Progenitor cell of endocrine pancreas (in vitro differentiated cells): Measurements from ENCODE around the gene ADGRB2. TPM values are rescaled to one million over a fixed set of nuclear protein-coding genes. Genes with fewer than 3 reads are reported as not detected.

Experiments
- DNase-seq: peaks from one replicate; pipeline ENCODE4 v3.0.0; 2021; ENCODE audit warnings: low spot score; ENCODE audit not compliant: unreplicated experiment
- H3K27ac Mint-ChIP-seq: 2 replicates; pipeline ENCODE4 v1.8.0; 2021; ENCODE audit warnings: mild to moderate bottlenecking, moderate library complexity, mixed read lengths
- H3K27me3 Mint-ChIP-seq: 2 replicates; pipeline ENCODE4 v1.8.0; 2021; ENCODE audit warnings: mixed read lengths
- H3K36me3 Mint-ChIP-seq: 2 replicates; pipeline ENCODE4 v1.8.0; 2022; ENCODE audit warnings: mixed read lengths; ENCODE audit not compliant: insufficient read depth
- H3K4me1 Mint-ChIP-seq: 2 replicates; pipeline ENCODE4 v1.8.0; 2021; ENCODE audit warnings: low read depth, mixed read lengths
- H3K4me3 Mint-ChIP-seq: 2 replicates; pipeline ENCODE4 v1.8.0; 2021; ENCODE audit warnings: low read depth, mild to moderate bottlenecking, moderate library complexity, mixed read lengths
- H3K9me3 Mint-ChIP-seq: 2 replicates; pipeline ENCODE4 v1.8.0; 2021; ENCODE audit warnings: low read depth, mixed read lengths
- CTCF ChIP-seq: fragments of 200-600 bp; sonication (generic); IDR thresholded peaks from one replicate; pipeline ENCODE4 v1.5.0; 2021; ENCODE audit warnings: antibody characterized with exemption, mild to moderate bottlenecking; ENCODE audit not compliant: unreplicated experiment
- long read RNA-seq: library from polyadenylated mRNA; unstranded; transcript quantifications from one replicate; pipeline ENCODE4 v2.0.0, GENCODE V29; 2020
- total RNA-seq: library from RNA; stranded (reverse); gene quantifications from 2 replicates; pipeline ENCODE4 v1.2.1, GENCODE V29; 2021

Gene ADGRB2
- total RNA-seq: 4.6 and 5.5 TPM in 2 replicates
- long read RNA-seq, partial matches to known transcripts: 0 of 1 reads
- long read RNA-seq, other reads (novel, unspliced or antisense): 1 of 1 reads

GRCh38 chr1:31764312-31765040, at the start of gene ADGRB2:
TSS of gene ADGRB2 (minus strand) at chr1:31764340. CDS start at chr1:31757221, 7,119 bp downstream.
- Mint-ChIP-seq H3K36me3 (no peaks in the 10 kb centered on the region), H3K27ac (no peak within 1 kb of the TSS), H3K27me3 (peaks cover 67% of the 10 kb centered on the region), H3K4me1 (peaks cover 6% of the 10 kb centered on the region), H3K4me3 (peak within 1 kb of the TSS; percentile 75), H3K9me3 (no peaks in the 10 kb centered on the region)
- no peak for TF ChIP-seq CTCF
- DNase-seq: peak; percentile 28

GRCh38 chr1:31812158-31812829, 48.2 kb upstream of the ADGRB2 start:
- no peaks in the 10 kb centered on the region for H3K4me1 Mint-ChIP-seq
- no peak overlapping the region for H3K4me3 Mint-ChIP-seq
- H3K27ac Mint-ChIP-seq: no peak overlapping the region
- H3K36me3 Mint-ChIP-seq: no peaks in the 10 kb centered on the region
- no peak for DNase-seq
- no peak for TF ChIP-seq CTCF
- peaks cover 5% of the 10 kb centered on the region for H3K27me3 Mint-ChIP-seq
- H3K9me3 Mint-ChIP-seq: no peaks in the 10 kb centered on the region

- H3K4me3 Mint-ChIP-seq: no peak overlapping the region
- H3K27me3 Mint-ChIP-seq: peaks cover 5% of the 10 kb centered on the region
- no peaks in the 10 kb centered on the region for H3K4me1 Mint-ChIP-seq
- no peak for TF ChIP-seq CTCF
- H3K27ac Mint-ChIP-seq: no peak overlapping the region
- no peaks in the 10 kb centered on the region for H3K9me3 Mint-ChIP-seq
- DNase-seq: no peak
- H3K36me3 Mint-ChIP-seq: no peaks in the 10 kb centered on the region
These were observed 47.5 kb upstream of the ADGRB2 start for GRCh38 chr1:31811605-31812004.

GRCh38 chr1:31809698-31810097, 45.6 kb upstream of the ADGRB2 start:
- H3K27me3 Mint-ChIP-seq: peaks cover 5% of the 10 kb centered on the region
- no peak for DNase-seq
- H3K36me3 Mint-ChIP-seq: no peaks in the 10 kb centered on the region
- no peaks in the 10 kb centered on the region for H3K9me3 Mint-ChIP-seq
- no peak overlapping the region for H3K4me3 Mint-ChIP-seq
- TF ChIP-seq CTCF: no peak
- no peaks in the 10 kb centered on the region for H3K4me1 Mint-ChIP-seq
- H3K27ac Mint-ChIP-seq: no peak overlapping the region

- Mint-ChIP-seq H3K27ac (no peak overlapping the region), H3K9me3 (no peaks in the 10 kb centered on the region), H3K36me3 (no peaks in the 10 kb centered on the region), H3K27me3 (peaks cover 11% of the 10 kb centered on the region), H3K4me3 (no peak overlapping the region), H3K4me1 (no peaks in the 10 kb centered on the region)
- no peak for TF ChIP-seq CTCF
- no peak for DNase-seq
These were observed 43.3 kb upstream of the ADGRB2 start for GRCh38 chr1:31807273-31808048.
